ENCODE measurements around the gene GHRL.

GRCh38 chr3:10315771-10316344 is 23.1 kb upstream of the GHRL start:
- TF ChIP-seq POLR2A (IDR thresholded peaks at IDR 0.05; ENCODE audit: low read depth, low read length) (no peak), TAF1 (IDR thresholded peaks at IDR 0.05; ENCODE audit: borderline replicate concordance, low read depth, low read length) (no peak), POLR2AphosphoS5 (IDR thresholded peaks at IDR 0.05; ENCODE audit: low read depth, low read length) (no peak)
